ENCODE results near the gene C10orf90. TPM values are rescaled to one million over a fixed set of nuclear protein-coding genes. Genes with fewer than 3 reads are reported as not detected.

Gene C10orf90
- total RNA-seq, 1 donor from 2014 or later, result 0.12 TPM

GRCh38 chr10:126500185-126500584 is 170.3 kb downstream of the C10orf90 start:
- ATAC-seq, result no peak

- ATAC-seq, result no peak
Observed at GRCh38 chr10:126499744-126500143, 170.7 kb downstream of the C10orf90 start.

- ATAC-seq, result no peak
Observed at GRCh38 chr10:126497672-126498071, 172.8 kb downstream of the C10orf90 start.

- ATAC-seq, result peak; percentile 15
Observed at GRCh38 chr10:126496771-126497545, 173.5 kb downstream of the C10orf90 start.

- no peak for ATAC-seq
Observed at GRCh38 chr10:126491476-126491875, 179.0 kb downstream of the C10orf90 start.

- ATAC-seq, result peak; percentile 10
Observed at GRCh38 chr10:126481181-126481580, 189.3 kb downstream of the C10orf90 start.

- no peak for ATAC-seq
Observed at GRCh38 chr10:126480648-126481047, 189.8 kb downstream of the C10orf90 start.

- no peak for ATAC-seq
Observed at GRCh38 chr10:126479280-126479895, 191.1 kb downstream of the C10orf90 start.

- ATAC-seq, result no peak
Observed at GRCh38 chr10:126478546-126478945, 191.9 kb downstream of the C10orf90 start.

- ATAC-seq, result no peak
Observed at GRCh38 chr10:126476246-126476645, 194.2 kb downstream of the C10orf90 start.

GRCh38 chr10:126475074-126475691 is 195.3 kb downstream of the C10orf90 start:
- no peak for ATAC-seq

GRCh38 chr10:126474031-126474430 is 196.5 kb downstream of the C10orf90 start:
- ATAC-seq, result no peak

- ATAC-seq, result no peak
Observed at GRCh38 chr10:126470991-126471390, 199.5 kb downstream of the C10orf90 start.

- ATAC-seq, result no peak
Observed at GRCh38 chr10:126469692-126470091, 200.8 kb downstream of the C10orf90 start.

GRCh38 chr10:126468876-126469643 is 201.4 kb downstream of the C10orf90 start:
- ATAC-seq, result no peak

- no peak for ATAC-seq
Observed at GRCh38 chr10:126468467-126468866, 202.0 kb downstream of the C10orf90 start.

- ATAC-seq, result no peak
Observed at GRCh38 chr10:126465771-126466170, 204.7 kb downstream of the C10orf90 start.

GRCh38 chr10:126463286-126463685 is 207.2 kb downstream of the C10orf90 start:
- ATAC-seq, result no peak

- no peak for ATAC-seq
Observed at GRCh38 chr10:126461289-126461940, 209.1 kb downstream of the C10orf90 start.

- peak; percentile 99 for ATAC-seq
Observed at GRCh38 chr10:126459878-126460481, 210.5 kb downstream of the C10orf90 start.

GRCh38 chr10:126459032-126459831 is 211.3 kb downstream of the C10orf90 start:
- peak; percentile 63 for ATAC-seq

Measured in esophagus mucosa (tissue), 1 donor.